Uterus (tissue), 2 donors: ENCODE results near the gene LEFTY1.

Experiments used
- POLR2A ChIP-seq, 2 donors: fragments of 450-650 bp; IDR thresholded peaks; one replicate each; pipeline ENCODE4 v1.6.1; 2016; ENCODE audit warnings: antibody characterized with exemption in 2 of 2, mild to moderate bottlenecking in 1 of 2, moderate library complexity in 1 of 2
- TF ChIP-seq, protein P1 (sequence below), 4 experiments: fragments of 200-600 bp in 2 of 4; fragments of 450-650 bp in 2 of 4; sonication (generic) in 2 of 4; IDR thresholded peaks; one replicate each; pipeline ENCODE4 v1.5.1; 2016 to 2019; ENCODE audit warnings: antibody characterized with exemption in 4 of 4, mild to moderate bottlenecking in 2 of 4, moderate library complexity in 1 of 4

DNA sequence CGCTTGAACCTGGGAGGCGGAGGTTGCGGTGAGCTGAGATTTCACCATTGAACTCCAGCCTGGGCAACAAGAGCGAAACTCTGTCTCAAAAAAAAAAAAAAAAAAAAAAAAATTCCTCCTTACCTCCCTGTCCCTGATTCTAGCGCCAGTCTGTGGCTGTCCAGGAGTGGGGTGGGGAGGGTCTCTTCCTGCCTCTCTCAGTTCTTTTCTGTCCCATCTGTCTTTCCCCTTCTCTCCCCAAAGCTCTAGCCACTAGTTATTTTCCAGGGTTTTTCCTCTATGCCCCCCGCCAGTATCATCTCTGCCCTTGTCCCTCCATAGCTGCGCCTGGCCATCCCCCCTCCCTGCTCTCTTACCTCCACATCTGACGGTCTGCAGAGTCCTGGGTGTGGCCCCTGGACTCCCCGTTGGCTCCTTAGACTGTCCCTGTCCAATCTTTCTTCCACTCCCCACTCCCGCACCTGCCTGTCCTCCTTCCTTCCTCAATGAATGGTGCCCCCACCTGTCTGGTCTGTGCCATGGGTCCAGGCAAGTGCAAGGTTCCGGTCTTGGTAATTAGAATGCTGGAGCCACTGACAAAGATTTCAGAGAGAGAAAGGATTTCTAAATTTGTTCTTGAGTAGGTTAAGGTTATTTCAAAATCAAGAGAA lies 5.2 kb downstream of the LEFTY1 start:
- TF ChIP-seq, protein P1, sequence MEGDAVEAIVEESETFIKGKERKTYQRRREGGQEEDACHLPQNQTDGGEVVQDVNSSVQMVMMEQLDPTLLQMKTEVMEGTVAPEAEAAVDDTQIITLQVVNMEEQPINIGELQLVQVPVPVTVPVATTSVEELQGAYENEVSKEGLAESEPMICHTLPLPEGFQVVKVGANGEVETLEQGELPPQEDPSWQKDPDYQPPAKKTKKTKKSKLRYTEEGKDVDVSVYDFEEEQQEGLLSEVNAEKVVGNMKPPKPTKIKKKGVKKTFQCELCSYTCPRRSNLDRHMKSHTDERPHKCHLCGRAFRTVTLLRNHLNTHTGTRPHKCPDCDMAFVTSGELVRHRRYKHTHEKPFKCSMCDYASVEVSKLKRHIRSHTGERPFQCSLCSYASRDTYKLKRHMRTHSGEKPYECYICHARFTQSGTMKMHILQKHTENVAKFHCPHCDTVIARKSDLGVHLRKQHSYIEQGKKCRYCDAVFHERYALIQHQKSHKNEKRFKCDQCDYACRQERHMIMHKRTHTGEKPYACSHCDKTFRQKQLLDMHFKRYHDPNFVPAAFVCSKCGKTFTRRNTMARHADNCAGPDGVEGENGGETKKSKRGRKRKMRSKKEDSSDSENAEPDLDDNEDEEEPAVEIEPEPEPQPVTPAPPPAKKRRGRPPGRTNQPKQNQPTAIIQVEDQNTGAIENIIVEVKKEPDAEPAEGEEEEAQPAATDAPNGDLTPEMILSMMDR (IDR thresholded peaks at IDR 0.05) = no peak
- no peak for TF ChIP-seq POLR2A (IDR thresholded peaks at IDR 0.05)
